Stimulated activated effector memory CD8-positive, alpha-beta T cell treated with anti-CD3 and anti-CD28 coated beads, Interleukin-12 subunit alpha, Interleukin-12 subunit beta, amount 100 ng/mL, for 72 hours (primary cell): ENCODE results near the gene CMIP.
"Not testable (repeated sequence)": the region's sequence is repeated elsewhere in the genome, so short reads cannot be mapped to it uniquely, and the experiment has no call there.

ENCODE experiments used
- ATAC-seq: fragments of 150-1000 bp; cut with Tn5 transposase; 2 replicates; pipeline ENCODE4 v1.10.0; 2021
- DNase-seq, 2 donors: peaks; one replicate each; pipeline ENCODE4 v3.0.0; 2021 to 2022; ENCODE audit warnings: low spot score in 2 of 2
- H3K27ac Mint-ChIP-seq: one replicate; pipeline ENCODE4 v1.8.0; 2022; ENCODE audit warnings: mild to moderate bottlenecking, mixed read lengths
- H3K36me3 Mint-ChIP-seq: one replicate; pipeline ENCODE4 v1.8.0; 2022; ENCODE audit warnings: mild to moderate bottlenecking, mixed read lengths
- H3K4me1 Mint-ChIP-seq: one replicate; pipeline ENCODE4 v1.8.0; 2022; ENCODE audit warnings: mixed read lengths
- H3K4me3 Mint-ChIP-seq: one replicate; pipeline ENCODE4 v1.8.0; 2022; ENCODE audit warnings: mild to moderate bottlenecking, mixed read lengths
- H3K9me3 Mint-ChIP-seq: one replicate; pipeline ENCODE4 v1.8.0; 2022; ENCODE audit warnings: mixed read lengths

Gene CMIP

GRCh38 chr16:81575834-81576233 is 131.2 kb downstream of the CMIP start:
- Mint-ChIP-seq H3K27ac (no peak overlapping the region), H3K9me3 (no peaks in the 10 kb centered on the region), H3K4me3 (no peak overlapping the region), H3K36me3 (no peaks in the 10 kb centered on the region), H3K4me1 (peaks cover 8% of the 10 kb centered on the region)
- DNase-seq: no peak
- no peak for ATAC-seq

DNA sequence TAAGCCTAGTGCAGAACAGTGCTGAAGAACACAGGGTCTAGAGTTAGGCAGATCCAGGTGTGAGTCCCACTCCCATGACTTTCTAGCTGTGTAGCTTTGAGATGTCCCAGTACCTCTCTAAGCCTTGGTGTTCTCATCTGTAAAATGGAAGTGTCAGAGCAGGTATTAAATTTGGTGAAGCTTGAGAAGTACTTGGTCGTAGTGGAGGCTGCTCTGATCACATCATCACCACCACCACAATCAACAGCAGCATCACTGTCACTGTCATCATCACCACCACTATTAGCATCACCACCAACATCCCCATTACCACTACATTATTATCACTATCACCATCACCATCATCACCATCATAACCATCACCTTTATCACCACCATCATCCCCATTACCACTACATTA is 132.1 kb downstream of the CMIP start:
- Mint-ChIP-seq H3K4me1 (peaks cover 11% of the 10 kb centered on the region), H3K27ac (no peak overlapping the region), H3K36me3 (no peaks in the 10 kb centered on the region), H3K9me3 (no peaks in the 10 kb centered on the region), H3K4me3 (no peak overlapping the region)
- DNase-seq: no peak
- ATAC-seq: peak; percentile 63

DNA sequence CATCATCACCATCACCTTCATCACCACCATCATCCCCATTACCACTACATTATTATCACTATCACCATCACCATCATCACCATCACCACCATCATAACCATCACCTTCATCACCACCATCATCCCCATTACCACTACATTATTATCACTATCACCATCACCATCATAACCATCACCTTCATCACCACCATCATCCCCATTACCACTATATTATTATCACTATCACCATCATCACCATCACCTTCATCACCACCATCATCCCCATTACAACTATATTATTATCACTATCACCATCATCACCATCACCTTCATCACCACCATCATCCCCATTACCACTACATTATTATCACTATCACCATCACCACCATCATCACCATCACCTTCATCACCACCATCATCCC is 132.7 kb downstream of the CMIP start:
- not testable (repeated sequence) for H3K27ac Mint-ChIP-seq, H3K4me3 Mint-ChIP-seq, ATAC-seq, H3K9me3 Mint-ChIP-seq, H3K4me1 Mint-ChIP-seq, DNase-seq, H3K36me3 Mint-ChIP-seq

DNA sequence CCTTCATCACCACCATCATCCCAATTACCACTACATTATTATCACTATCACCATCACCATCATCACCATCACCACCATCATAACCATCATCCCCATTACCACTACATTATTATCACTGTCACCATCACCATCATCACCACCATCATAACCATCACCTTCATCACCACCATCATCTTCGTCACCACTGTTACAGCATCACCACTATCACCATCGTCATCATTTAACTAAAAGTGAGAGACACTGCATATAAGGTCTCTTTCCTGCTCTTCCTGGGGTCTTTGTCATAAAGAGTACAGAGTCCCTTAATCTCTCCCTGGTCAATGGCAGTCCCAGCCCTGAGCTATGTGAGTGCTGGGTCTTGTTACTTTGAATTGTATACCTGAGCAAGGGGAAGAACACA is 133.5 kb downstream of the CMIP start:
- ATAC-seq (no peak), DNase-seq (no peak)
- Mint-ChIP-seq H3K4me1 (peaks cover 13% of the 10 kb centered on the region), H3K36me3 (no peaks in the 10 kb centered on the region), H3K9me3 (no peaks in the 10 kb centered on the region), H3K27ac (no peak overlapping the region), H3K4me3 (no peak overlapping the region)

- no peaks in the 10 kb centered on the region for H3K36me3 Mint-ChIP-seq
- DNase-seq: no peak
- H3K27ac Mint-ChIP-seq: no peak overlapping the region
- no peak for ATAC-seq
- H3K4me3 Mint-ChIP-seq: no peak overlapping the region
- no peaks in the 10 kb centered on the region for H3K9me3 Mint-ChIP-seq
- peaks cover 13% of the 10 kb centered on the region for H3K4me1 Mint-ChIP-seq
Measured at GRCh38 chr16:81578636-81579413, 134.2 kb downstream of the CMIP start.

GRCh38 chr16:81581107-81581506 is 136.5 kb downstream of the CMIP start:
- H3K4me1 Mint-ChIP-seq: peaks cover 20% of the 10 kb centered on the region
- ATAC-seq: no peak
- H3K9me3 Mint-ChIP-seq: no peaks in the 10 kb centered on the region
- no peak for DNase-seq
- H3K36me3 Mint-ChIP-seq: no peaks in the 10 kb centered on the region
- no peak overlapping the region for H3K4me3 Mint-ChIP-seq
- H3K27ac Mint-ChIP-seq: no peak overlapping the region

DNA sequence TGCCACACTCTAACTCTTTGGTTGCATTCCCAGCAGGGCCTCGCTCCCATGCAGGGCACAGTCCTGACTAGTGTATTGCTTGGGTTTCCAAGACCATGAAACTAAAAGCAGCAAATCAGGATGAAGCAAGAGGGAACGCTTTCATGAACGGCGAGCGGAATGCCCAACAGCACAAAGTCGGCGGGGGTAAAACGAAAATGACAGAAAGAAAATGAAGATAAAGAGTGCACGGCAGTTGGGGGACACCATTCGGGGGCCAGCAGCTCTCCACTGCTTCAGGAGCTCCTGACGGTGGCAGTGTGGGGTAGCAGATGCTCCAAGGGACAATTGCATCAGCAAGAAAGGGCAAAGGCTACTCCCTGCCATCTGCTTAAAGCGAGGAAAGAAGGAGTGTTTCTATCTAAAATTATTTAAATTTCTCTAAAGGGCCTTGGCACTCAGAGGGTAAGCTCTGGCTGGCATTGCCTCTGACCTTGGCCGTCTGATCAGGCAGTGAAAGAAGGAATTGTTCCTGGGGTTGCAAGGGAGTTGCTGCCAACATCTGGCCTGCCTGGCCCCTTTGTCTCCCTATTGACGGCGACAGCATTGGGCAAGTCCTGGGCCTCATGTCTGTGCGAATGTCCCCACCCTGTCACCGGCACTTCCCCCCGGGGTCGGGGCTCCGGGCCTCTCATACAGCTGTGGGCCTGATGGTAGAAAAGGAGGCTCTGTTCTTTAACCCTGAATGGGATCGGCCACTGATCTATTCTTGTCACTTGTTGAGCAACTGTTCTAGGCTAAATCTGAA is 138.2 kb downstream of the CMIP start:
- peaks cover 7% of the 10 kb centered on the region for H3K36me3 Mint-ChIP-seq
- DNase-seq: no peak
- H3K27ac Mint-ChIP-seq: peak overlapping the region; percentile 48
- H3K9me3 Mint-ChIP-seq: no peaks in the 10 kb centered on the region
- H3K4me3 Mint-ChIP-seq: no peak overlapping the region
- H3K4me1 Mint-ChIP-seq: peaks cover 32% of the 10 kb centered on the region
- ATAC-seq: no peak

DNA sequence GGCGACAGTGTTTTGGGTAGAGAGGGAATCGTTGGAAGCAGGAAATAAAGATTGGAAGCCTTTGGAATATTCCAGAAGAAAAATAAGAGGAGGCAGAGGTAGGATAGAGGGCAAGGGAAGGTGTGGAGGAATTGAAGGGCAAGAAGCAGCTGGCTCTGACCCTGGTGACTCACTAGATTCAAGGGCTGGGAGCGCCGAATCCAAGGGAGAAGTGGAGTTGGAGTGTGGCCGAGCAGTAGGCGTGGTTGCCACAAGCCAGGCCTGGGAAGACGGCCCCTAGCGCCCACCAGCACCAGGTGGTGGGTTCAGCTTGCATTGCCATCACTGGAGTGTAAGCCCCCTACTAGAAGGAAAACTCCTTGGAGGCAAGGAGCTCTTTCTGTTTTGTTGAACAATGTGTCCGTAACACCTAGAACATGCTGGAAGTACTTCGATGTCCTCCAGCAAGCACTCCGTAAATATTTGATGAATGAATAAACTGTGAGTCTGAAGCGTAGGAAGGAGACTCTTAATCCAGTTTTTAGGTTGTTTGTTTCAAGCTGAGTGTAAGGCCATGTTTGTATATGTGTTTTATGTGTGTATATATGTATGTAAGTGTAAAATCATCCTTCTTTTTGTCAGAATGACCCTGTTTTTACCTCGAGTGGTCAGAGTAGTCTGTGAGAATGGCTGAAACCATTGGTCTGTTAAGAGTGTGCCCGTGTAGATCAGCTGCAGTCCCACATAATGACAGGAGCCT is 139.5 kb downstream of the CMIP start:
- H3K36me3 Mint-ChIP-seq: peaks cover 16% of the 10 kb centered on the region
- no peak for ATAC-seq
- no peak for DNase-seq
- H3K4me1 Mint-ChIP-seq: peaks cover 44% of the 10 kb centered on the region
- no peak overlapping the region for H3K4me3 Mint-ChIP-seq
- H3K27ac Mint-ChIP-seq: peak overlapping the region; percentile 50
- H3K9me3 Mint-ChIP-seq: no peaks in the 10 kb centered on the region

DNA sequence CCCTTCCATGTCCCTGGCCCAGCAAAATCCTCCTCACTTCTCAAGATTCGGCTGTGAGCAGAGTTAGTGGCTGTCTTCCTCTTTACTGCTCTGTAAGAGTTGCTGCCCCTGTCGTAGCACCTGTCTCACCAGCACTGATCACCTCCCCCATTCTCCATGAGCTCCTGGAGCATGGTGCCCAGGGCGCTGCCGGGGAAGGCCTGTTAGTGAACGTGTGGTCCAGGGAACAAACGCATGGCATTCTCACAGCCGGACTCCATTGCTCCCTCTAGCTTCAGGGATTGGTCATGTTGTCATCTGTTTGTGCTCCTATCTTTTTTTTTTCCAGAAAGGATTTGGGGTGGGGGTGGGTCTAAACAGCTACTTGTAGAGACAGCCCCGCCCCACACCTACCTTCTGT is 141.2 kb downstream of the CMIP start:
- Mint-ChIP-seq H3K4me1 (peaks cover 58% of the 10 kb centered on the region), H3K4me3 (no peak overlapping the region), H3K27ac (peak overlapping the region; percentile 62), H3K36me3 (peaks cover 19% of the 10 kb centered on the region), H3K9me3 (no peaks in the 10 kb centered on the region)
- DNase-seq (no peak), ATAC-seq (no peak)

DNA sequence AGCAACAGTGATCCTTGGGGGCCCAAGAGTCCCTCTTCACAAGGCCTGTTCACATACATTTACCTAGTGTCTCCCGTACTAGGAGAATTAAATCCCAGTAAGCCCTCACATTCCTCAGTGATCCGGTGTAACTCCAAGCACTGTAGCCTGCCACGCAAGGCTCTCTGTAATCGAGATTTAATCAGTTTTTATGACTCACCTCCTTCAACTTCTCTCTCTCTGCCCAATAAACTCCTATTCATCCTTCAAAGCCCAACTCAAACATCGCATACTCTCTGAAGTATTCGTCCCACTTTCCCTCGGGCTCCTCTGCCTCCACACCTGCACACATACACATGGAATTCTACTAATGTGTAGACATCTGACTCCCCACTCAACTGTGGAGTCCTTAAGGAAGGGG is 141.8 kb downstream of the CMIP start:
- peaks cover 19% of the 10 kb centered on the region for H3K36me3 Mint-ChIP-seq
- no peaks in the 10 kb centered on the region for H3K9me3 Mint-ChIP-seq
- peaks cover 61% of the 10 kb centered on the region for H3K4me1 Mint-ChIP-seq
- no peak overlapping the region for H3K4me3 Mint-ChIP-seq
- ATAC-seq (no peak), DNase-seq (no peak)
- no peak overlapping the region for H3K27ac Mint-ChIP-seq

DNA sequence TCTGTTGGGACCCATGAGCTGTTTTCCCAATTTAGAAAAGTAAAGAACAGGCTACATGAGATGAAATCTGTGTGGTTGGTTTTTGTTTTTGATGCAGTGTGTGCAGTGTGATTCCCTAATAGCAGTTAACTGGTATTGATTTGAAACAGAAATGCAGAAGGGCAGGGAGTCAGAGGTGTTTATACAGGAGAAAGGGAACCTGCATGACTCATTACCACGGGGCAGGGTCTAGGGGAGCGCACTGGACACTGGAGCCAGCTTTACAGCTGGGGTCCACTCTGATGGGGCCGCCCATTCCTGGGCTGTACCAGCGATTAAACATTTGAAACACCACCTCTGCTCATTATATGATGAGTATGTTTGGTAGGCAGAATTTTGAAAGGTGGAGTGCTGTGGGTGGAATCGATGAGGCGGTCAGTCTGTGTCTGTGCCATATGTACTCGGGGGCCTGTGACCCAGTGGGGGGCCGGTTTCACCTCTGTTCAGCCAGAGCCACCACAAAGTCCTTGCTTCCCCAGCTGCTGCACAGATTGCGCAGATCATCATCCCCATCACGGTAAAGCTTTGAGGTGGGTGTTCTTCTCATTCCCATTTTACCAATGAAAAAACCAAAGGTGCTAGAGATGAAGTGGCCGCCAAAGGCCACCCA is 142.5 kb downstream of the CMIP start:
- H3K9me3 Mint-ChIP-seq: no peaks in the 10 kb centered on the region
- ATAC-seq (no peak), DNase-seq (no peak)
- H3K4me1 Mint-ChIP-seq: peaks cover 67% of the 10 kb centered on the region
- H3K36me3 Mint-ChIP-seq: peaks cover 19% of the 10 kb centered on the region
- H3K27ac Mint-ChIP-seq: no peak overlapping the region
- no peak overlapping the region for H3K4me3 Mint-ChIP-seq

DNA sequence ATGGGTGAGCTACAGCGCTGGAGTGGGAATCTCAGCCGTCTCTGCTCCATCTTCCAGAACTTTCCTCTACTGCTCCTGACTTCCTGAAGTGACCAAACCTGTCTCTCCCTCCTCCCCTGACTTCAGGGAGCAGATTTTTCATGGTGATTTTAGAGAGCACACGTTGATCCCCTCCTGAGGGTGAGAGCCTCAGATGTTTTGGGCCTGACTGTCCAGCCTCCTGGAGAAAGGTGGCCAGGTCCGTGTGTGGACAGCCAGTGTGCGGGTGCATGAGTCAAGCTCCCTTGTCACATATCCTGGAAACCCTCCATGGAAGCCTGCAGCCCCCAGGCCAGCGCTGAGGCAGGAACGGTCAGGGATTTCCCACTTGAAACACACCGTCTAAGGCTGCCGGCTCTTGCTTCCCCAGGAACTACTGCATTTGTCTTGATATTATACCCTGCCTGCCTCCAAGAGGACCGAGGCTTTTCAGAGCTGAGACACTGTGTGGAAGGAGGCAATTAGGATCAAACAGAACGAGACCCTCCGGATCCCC is 143.1 kb downstream of the CMIP start:
- peaks cover 19% of the 10 kb centered on the region for H3K36me3 Mint-ChIP-seq
- ATAC-seq (no peak), DNase-seq (no peak)
- H3K4me3 Mint-ChIP-seq: no peak overlapping the region
- H3K9me3 Mint-ChIP-seq: no peaks in the 10 kb centered on the region
- peaks cover 69% of the 10 kb centered on the region for H3K4me1 Mint-ChIP-seq
- no peak overlapping the region for H3K27ac Mint-ChIP-seq

DNA sequence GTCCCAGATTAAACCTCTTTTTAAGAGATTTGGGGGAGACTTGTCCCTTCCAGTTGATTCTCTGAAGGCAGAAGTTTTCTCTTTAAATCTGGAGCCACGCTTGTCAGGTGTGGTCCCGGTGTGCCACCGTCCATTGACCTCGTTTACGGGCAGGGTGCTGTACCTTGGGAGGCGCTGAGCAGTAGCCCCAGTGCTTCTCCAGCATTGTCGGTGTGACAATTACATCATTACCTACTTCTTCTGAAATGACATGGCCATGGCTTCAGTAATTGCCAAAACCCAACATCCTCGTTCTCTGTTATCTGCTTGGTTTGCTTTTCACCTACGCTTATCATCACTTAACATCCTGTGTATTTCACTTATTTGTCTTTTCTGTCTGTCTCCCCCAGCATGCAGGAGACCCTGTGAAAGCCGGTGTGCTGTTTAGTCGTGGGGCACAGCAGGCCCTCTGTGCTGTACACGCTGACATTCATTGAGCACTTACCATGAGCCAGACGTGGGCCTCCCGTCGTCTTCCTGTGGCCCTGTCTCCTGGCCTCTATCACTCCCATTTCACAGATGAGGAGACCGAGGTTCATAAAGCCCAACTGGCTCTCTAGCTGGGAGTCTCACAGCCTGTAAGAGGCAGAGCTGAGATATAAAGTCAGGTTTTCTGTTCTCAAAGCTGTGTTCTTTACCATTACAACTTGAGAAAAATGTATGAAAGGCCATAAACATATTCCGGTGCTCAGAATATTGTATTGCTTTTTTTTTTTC is 143.9 kb downstream of the CMIP start:
- DNase-seq (no peak), ATAC-seq (peak; percentile 69)
- Mint-ChIP-seq H3K9me3 (no peaks in the 10 kb centered on the region), H3K27ac (peak overlapping the region; percentile 82), H3K36me3 (peaks cover 19% of the 10 kb centered on the region), H3K4me1 (peaks cover 69% of the 10 kb centered on the region), H3K4me3 (no peak overlapping the region)

GRCh38 chr16:81589975-81590650 is 145.5 kb downstream of the CMIP start:
- H3K9me3 Mint-ChIP-seq: no peaks in the 10 kb centered on the region
- no peak overlapping the region for H3K4me3 Mint-ChIP-seq
- no peak overlapping the region for H3K27ac Mint-ChIP-seq
- ATAC-seq (no peak), DNase-seq (no peak)
- peaks cover 79% of the 10 kb centered on the region for H3K4me1 Mint-ChIP-seq
- H3K36me3 Mint-ChIP-seq: peaks cover 20% of the 10 kb centered on the region
